Endothelial cell of umbilical vein (primary cell): ENCODE results near the gene PHF3. TPM values are rescaled to one million over a fixed set of nuclear protein-coding genes. Genes with fewer than 3 reads are reported as not detected.
A peak's percentile ranks its signal among the peaks of the same experiment; 100 is the strongest.

Source experiments
- BruUV-seq: library from RNA; stranded (reverse); fragments of 400-500 nt; replicated peaks from 2 replicates; lab custom pipeline; 2021; lab: Mats Ljungman, UMichigan
- CTCF ChIA-PET: fragments of 300-600, 350-600 bp; sonication (Branson Sonifier 250); formaldehyde crosslinking; loops from one replicate; lab custom pipeline; 2021; ENCODE audit warnings: antibody characterized with exemption, inconsistent platforms; lab: Charles Lee
- POLR2A ChIA-PET: fragments of 300-600, 350-600 bp; sonication (Branson Sonifier 250); formaldehyde crosslinking; loops from one replicate; lab custom pipeline; 2021; ENCODE audit warnings: antibody characterized with exemption, inconsistent platforms; lab: Charles Lee
- DNase-seq: peaks from one replicate; pipeline ENCODE4 v3.0.0-alpha.2; 2011; ENCODE audit warnings: low read depth, low spot score
- FAIRE-seq: peaks from 2 replicates; lab custom pipeline; 2011; peaks lifted over from hg19 to GRCh38; lab: Jason Lieb, UNC
- H2AFZ ChIP-seq: 2 replicates; pipeline ENCODE4 v1.6.0; 2012; ENCODE audit warnings: low read depth, low read length, control low read depth, inconsistent platforms
- H3K27ac ChIP-seq: 2 replicates; pipeline ENCODE4 v1.5.1; 2011; ENCODE audit warnings: low read depth, mild to moderate bottlenecking, control low read depth, low read length, moderate library complexity; ENCODE audit not compliant: insufficient read depth
- H3K27me3 ChIP-seq, 2 experiments: 2 replicates each; pipeline versions ENCODE4 v1.6.0 to v1.6.1; 2011; ENCODE audit warnings: low read length in 2 of 2, mixed read lengths in 1 of 2; ENCODE audit not compliant: control insufficient read depth in 2 of 2, insufficient read depth in 2 of 2
- H3K36me3 ChIP-seq, 2 experiments: 2 replicates in 1 of 2; 3 replicates in 1 of 2; pipeline ENCODE4 v1.5.1; 2011; ENCODE audit warnings: low read length in 2 of 2, mild to moderate bottlenecking in 1 of 2, moderate library complexity in 1 of 2; ENCODE audit not compliant: control insufficient read depth in 2 of 2, insufficient read depth in 2 of 2; ENCODE audit errors: extremely low read depth in 1 of 2
- H3K4me1 ChIP-seq: 3 replicates; pipeline ENCODE4 v1.5.1; 2011; ENCODE audit warnings: mild to moderate bottlenecking, low read length; ENCODE audit not compliant: control insufficient read depth, insufficient read depth; ENCODE audit errors: extremely low read depth
- H3K4me2 ChIP-seq: 2 replicates; pipeline ENCODE4 v1.6.1; 2011; ENCODE audit warnings: low read length, control low read depth, mixed read lengths; ENCODE audit not compliant: insufficient read depth
- H3K4me3 ChIP-seq, 3 experiments: fragments of 200-600 bp in 1 of 3; sonication (generic), shearing (Covaris generic) in 1 of 3; replicated peaks in 1 of 3; 2 replicates each; pipeline ENCODE4 v1.5.1; 2011 to 2016; ENCODE audit warnings: control low read depth in 3 of 3, low read length in 3 of 3, mild to moderate bottlenecking in 2 of 3, inconsistent platforms in 1 of 3, low read depth in 1 of 3, moderate library complexity in 1 of 3; ENCODE audit not compliant: insufficient read depth in 1 of 3
- H3K79me2 ChIP-seq: 2 replicates; pipeline ENCODE4 v1.6.0; 2012; ENCODE audit warnings: low read length, inconsistent platforms; ENCODE audit not compliant: control insufficient read depth, insufficient read depth
- H3K9ac ChIP-seq: replicated peaks from 2 replicates; pipeline ENCODE3; 2011; ENCODE audit warnings: low read length, control low read depth; ENCODE audit not compliant: insufficient read depth; ENCODE audit errors: extremely low read depth
- H3K9me1 ChIP-seq: replicated peaks from 3 replicates; pipeline ENCODE4 v1.6.0; 2011; ENCODE audit warnings: mild to moderate bottlenecking, low read length; ENCODE audit not compliant: control insufficient read depth, insufficient read depth; ENCODE audit errors: extremely low read depth
- H3K9me3 ChIP-seq: replicated peaks from 2 replicates; pipeline ENCODE4 v1.5.1; 2012; ENCODE audit warnings: low read length, inconsistent platforms; ENCODE audit not compliant: control insufficient read depth, insufficient read depth
- H4K20me1 ChIP-seq: replicated peaks from 2 replicates; pipeline ENCODE3; 2011; ENCODE audit warnings: mild to moderate bottlenecking, low read length; ENCODE audit not compliant: control insufficient read depth, insufficient read depth; ENCODE audit errors: extremely low read depth
- EZH2 ChIP-seq: IDR thresholded peaks from 2 replicates; pipeline ENCODE4 v1.6.1; 2012; ENCODE audit warnings: borderline replicate concordance, low read depth, mild to moderate bottlenecking, moderate library complexity, low read length, inconsistent platforms; ENCODE audit not compliant: severe bottlenecking
- FOS ChIP-seq: IDR thresholded peaks from 2 replicates; pipeline ENCODE4 v1.6.1; 2011; ENCODE audit warnings: mild to moderate bottlenecking, low read length, moderate library complexity, borderline replicate concordance; ENCODE audit not compliant: insufficient read depth
- GATA2 ChIP-seq: IDR thresholded peaks from 2 replicates; pipeline ENCODE4 v1.7.0; 2011; ENCODE audit warnings: low read depth, mild to moderate bottlenecking, moderate library complexity, mixed read lengths, low read length; ENCODE audit not compliant: insufficient read length, insufficient read depth
- JUN ChIP-seq: IDR thresholded peaks from 2 replicates; pipeline ENCODE4 v1.6.1; 2011; ENCODE audit warnings: borderline replicate concordance, low read depth; ENCODE audit not compliant: insufficient read length, insufficient read depth
- POLR2A ChIP-seq: IDR thresholded peaks from 2 replicates; pipeline ENCODE4 v1.6.1; 2012; ENCODE audit warnings: low read depth, mild to moderate bottlenecking, control low read depth, low read length
- POLR2AphosphoS5 ChIP-seq: IDR thresholded peaks from 2 replicates; pipeline ENCODE4 v1.6.1; 2012; ENCODE audit warnings: low read depth, mild to moderate bottlenecking, control low read depth, low read length, moderate library complexity; ENCODE audit not compliant: insufficient read depth
- dilution Hi-C: fragments of 300-500 bp; cut with MboI; formaldehyde crosslinking; loops from one replicate; pipeline ENCODE4 v1.15.0; 2019; ENCODE audit warnings: low sequenced_read_pairs; ENCODE audit not compliant: extremely low pct_ligation_motif_present
- intact Hi-C: fragments of 100-400 bp; cut with micrococcal nuclease; formaldehyde crosslinking; loops from one replicate; pipeline ENCODE4 v1.10.0; 2022
- polyA plus RNA-seq, 4 experiments: library from polyadenylated mRNA; depleted of rRNA in 3 of 4; stranded (reverse) in 3 of 4; unstranded in 1 of 4; fragments of >200 nt; gene quantifications; 2 replicates each; pipeline versions ENCODE4 v1.2.1 to v1.2.3, GENCODE V29; 2011 to 2012; ENCODE audit warnings: missing spikeins in 1 of 4
- total RNA-seq: library from RNA; stranded (reverse); gene quantifications from 2 replicates; pipeline ENCODE4 v1.2.3, GENCODE V29; 2021
- TF ChIP-seq, protein P1 (sequence below): IDR thresholded peaks from 2 replicates; pipeline ENCODE4 v1.6.1; 2011; ENCODE audit not compliant: insufficient read depth, insufficient read length
- TF ChIP-seq, protein P2 (sequence below), 2 donors: IDR thresholded peaks; 1 replicate in 1 of 2; 2 replicates in 1 of 2; pipeline ENCODE4 v1.5.1; 2011; ENCODE audit warnings: low read length in 2 of 2, mild to moderate bottlenecking in 2 of 2, moderate library complexity in 2 of 2, control low read depth in 1 of 2, inconsistent platforms in 1 of 2, low read depth in 1 of 2; ENCODE audit not compliant: insufficient read depth in 1 of 2; ENCODE audit errors: extremely low read depth in 1 of 2

The PHF3 gene
- total and polyA plus RNA-seq, 2 donors (not counting 3 experiments of a cell fraction or from before 2014, with no cell fraction given) = 4.6 to 29.6 TPM

DNA sequence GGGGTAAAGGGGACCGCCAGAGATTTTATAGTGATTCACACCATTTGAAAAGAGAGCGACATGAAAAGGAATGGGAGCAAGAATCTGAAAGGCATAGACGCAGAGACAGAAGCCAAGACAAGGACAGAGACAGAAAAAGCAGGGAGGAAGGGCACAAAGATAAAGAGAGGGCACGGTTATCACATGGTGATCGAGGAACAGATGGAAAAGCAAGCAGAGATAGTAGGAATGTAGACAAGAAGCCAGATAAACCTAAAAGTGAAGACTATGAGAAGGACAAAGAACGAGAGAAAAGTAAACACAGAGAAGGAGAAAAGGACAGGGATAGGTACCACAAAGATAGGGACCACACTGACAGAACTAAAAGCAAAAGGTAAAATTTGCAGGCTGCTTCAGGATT is 77.7 kb downstream of the PHF3 start:
- Histone ChIP-seq H3K9ac (no peak overlapping the region), H3K9me3 (no peaks in the 10 kb centered on the region), H3K79me2 (no peaks in the 10 kb centered on the region), H3K4me3 (no peak overlapping the region), H4K20me1 (no peaks in the 10 kb centered on the region), H3K27ac (no peak overlapping the region), H3K9me1 (no peaks in the 10 kb centered on the region), H3K27me3 (no peaks in the 10 kb centered on the region), H3K4me1 (no peaks in the 10 kb centered on the region), H2AFZ (no peak overlapping the region), H3K4me2 (no peak overlapping the region), H3K36me3 (peaks cover 14 to 21% of the 10 kb centered on the region in 2 experiments)
- FAIRE-seq = no peak
- TF ChIP-seq EZH2 (no peak), JUN (no peak), POLR2A (no peak), GATA2 (no peak), POLR2AphosphoS5 (no peak), FOS (no peak)
- TF ChIP-seq, protein P1, sequence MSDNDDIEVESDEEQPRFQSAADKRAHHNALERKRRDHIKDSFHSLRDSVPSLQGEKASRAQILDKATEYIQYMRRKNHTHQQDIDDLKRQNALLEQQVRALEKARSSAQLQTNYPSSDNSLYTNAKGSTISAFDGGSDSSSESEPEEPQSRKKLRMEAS = no peak
- TF ChIP-seq, protein P2, sequence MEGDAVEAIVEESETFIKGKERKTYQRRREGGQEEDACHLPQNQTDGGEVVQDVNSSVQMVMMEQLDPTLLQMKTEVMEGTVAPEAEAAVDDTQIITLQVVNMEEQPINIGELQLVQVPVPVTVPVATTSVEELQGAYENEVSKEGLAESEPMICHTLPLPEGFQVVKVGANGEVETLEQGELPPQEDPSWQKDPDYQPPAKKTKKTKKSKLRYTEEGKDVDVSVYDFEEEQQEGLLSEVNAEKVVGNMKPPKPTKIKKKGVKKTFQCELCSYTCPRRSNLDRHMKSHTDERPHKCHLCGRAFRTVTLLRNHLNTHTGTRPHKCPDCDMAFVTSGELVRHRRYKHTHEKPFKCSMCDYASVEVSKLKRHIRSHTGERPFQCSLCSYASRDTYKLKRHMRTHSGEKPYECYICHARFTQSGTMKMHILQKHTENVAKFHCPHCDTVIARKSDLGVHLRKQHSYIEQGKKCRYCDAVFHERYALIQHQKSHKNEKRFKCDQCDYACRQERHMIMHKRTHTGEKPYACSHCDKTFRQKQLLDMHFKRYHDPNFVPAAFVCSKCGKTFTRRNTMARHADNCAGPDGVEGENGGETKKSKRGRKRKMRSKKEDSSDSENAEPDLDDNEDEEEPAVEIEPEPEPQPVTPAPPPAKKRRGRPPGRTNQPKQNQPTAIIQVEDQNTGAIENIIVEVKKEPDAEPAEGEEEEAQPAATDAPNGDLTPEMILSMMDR (IDR thresholded peaks at IDR 0.05; ENCODE audit: extremely low read depth in 1 of 2, insufficient read depth in 1 of 2, low read depth in 1 of 2, low read length in 2 of 2) = no peak
- POLR2A ChIA-PET = no interaction called here
- intact Hi-C loops = no loop called here
- CTCF ChIA-PET = no interaction called here
- DNase-seq = no peak
- dilution Hi-C loops = no loop called here
- TSS peak; percentile 30 for BruUV-seq
